ENCODE data around the gene CNTNAP3.
"Not testable (repeated sequence)": the region's sequence is repeated elsewhere in the genome, so short reads cannot be mapped to it uniquely, and the experiment has no call there.

The CNTNAP3 gene

DNA sequence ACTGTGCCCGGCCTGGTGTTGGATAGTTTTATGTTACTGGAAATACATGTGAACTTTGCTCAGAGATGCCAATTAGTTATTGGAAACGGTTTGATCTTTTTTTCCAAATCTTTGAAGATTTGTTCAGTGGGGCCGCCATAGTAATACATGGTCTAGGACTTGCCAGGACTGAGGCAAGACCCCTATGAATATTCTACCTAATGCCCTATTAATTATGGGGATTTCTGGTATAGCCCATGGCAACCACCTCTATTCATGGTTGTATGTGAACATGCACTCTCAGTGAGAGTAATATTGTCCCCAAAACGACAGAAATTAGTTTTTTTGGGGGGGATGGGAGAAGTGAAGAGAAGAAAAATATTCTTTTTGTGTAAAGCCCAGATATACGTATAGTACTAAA is 220.3 kb downstream of the CNTNAP3 start:
- not testable (repeated sequence) for H3K27ac ChIP-seq (ENCODE audit: low read depth, low read length); H3K4me1 ChIP-seq (ENCODE audit: control insufficient read depth, insufficient read depth, low read length, unreplicated experiment); H2AFZ ChIP-seq (ENCODE audit: low read length, unreplicated experiment); H3K4me3 ChIP-seq (ENCODE audit: low read depth, low read length); H3K27me3 ChIP-seq (ENCODE audit: insufficient read depth, low read length); H3K79me2 ChIP-seq (ENCODE audit: control insufficient read depth, insufficient read depth, low read length, unreplicated experiment); H3K36me3 ChIP-seq (ENCODE audit: insufficient read depth, low read length)

- H3K79me2 ChIP-seq (ENCODE audit: control insufficient read depth, insufficient read depth, low read length, unreplicated experiment); H3K36me3 ChIP-seq (ENCODE audit: insufficient read depth, low read length); H3K4me1 ChIP-seq (ENCODE audit: control insufficient read depth, insufficient read depth, low read length, unreplicated experiment); H3K27me3 ChIP-seq (ENCODE audit: insufficient read depth, low read length); H3K27ac ChIP-seq (ENCODE audit: low read depth, low read length); H2AFZ ChIP-seq (ENCODE audit: low read length, unreplicated experiment); H3K4me3 ChIP-seq (ENCODE audit: low read depth, low read length): not testable (repeated sequence)
Observed at GRCh38 chr9:39062966-39063365, 225.0 kb downstream of the CNTNAP3 start.

- H3K4me3 ChIP-seq (ENCODE audit: low read depth, low read length); H2AFZ ChIP-seq (ENCODE audit: low read length, unreplicated experiment); H3K27ac ChIP-seq (ENCODE audit: low read depth, low read length); H3K4me1 ChIP-seq (ENCODE audit: control insufficient read depth, insufficient read depth, low read length, unreplicated experiment); H3K36me3 ChIP-seq (ENCODE audit: insufficient read depth, low read length); H3K27me3 ChIP-seq (ENCODE audit: insufficient read depth, low read length); H3K79me2 ChIP-seq (ENCODE audit: control insufficient read depth, insufficient read depth, low read length, unreplicated experiment): not testable (repeated sequence)
Observed at GRCh38 chr9:39054453-39054852, 233.5 kb downstream of the CNTNAP3 start.

DNA sequence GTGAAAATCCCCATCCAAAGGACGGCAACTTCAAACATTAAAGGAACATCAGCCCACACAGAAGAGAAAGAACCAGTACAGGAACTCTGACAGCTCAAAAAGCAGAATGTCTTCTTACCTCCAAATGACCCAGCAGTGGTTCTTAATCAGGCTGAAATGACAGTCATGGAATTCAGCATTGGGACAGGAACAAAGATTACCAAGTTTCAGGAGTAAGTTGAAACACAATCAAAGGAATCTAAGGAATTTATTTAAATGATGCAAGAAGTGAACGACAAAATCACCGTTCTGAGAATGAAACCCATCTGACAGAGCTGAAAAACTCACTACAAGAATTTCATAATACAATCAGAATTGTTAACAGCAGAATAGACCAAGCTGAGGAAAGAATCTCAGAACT is 241.1 kb downstream of the CNTNAP3 start:
- H3K4me3 ChIP-seq (ENCODE audit: low read depth, low read length); H3K27me3 ChIP-seq (ENCODE audit: insufficient read depth, low read length); H3K36me3 ChIP-seq (ENCODE audit: insufficient read depth, low read length); H2AFZ ChIP-seq (ENCODE audit: low read length, unreplicated experiment); H3K79me2 ChIP-seq (ENCODE audit: control insufficient read depth, insufficient read depth, low read length, unreplicated experiment); H3K27ac ChIP-seq (ENCODE audit: low read depth, low read length); H3K4me1 ChIP-seq (ENCODE audit: control insufficient read depth, insufficient read depth, low read length, unreplicated experiment): not testable (repeated sequence)

- H3K79me2 ChIP-seq (ENCODE audit: control insufficient read depth, insufficient read depth, low read length, unreplicated experiment); H3K27me3 ChIP-seq (ENCODE audit: insufficient read depth, low read length); H3K36me3 ChIP-seq (ENCODE audit: insufficient read depth, low read length); H3K4me3 ChIP-seq (ENCODE audit: low read depth, low read length); H3K4me1 ChIP-seq (ENCODE audit: control insufficient read depth, insufficient read depth, low read length, unreplicated experiment); H3K27ac ChIP-seq (ENCODE audit: low read depth, low read length); H2AFZ ChIP-seq (ENCODE audit: low read length, unreplicated experiment): not testable (repeated sequence)
Observed at GRCh38 chr9:39042352-39042803, 245.6 kb downstream of the CNTNAP3 start.

GRCh38 chr9:39041774-39042173 is 246.2 kb downstream of the CNTNAP3 start:
- not testable (repeated sequence) for H3K27me3 ChIP-seq (ENCODE audit: insufficient read depth, low read length); H3K79me2 ChIP-seq (ENCODE audit: control insufficient read depth, insufficient read depth, low read length, unreplicated experiment); H3K4me1 ChIP-seq (ENCODE audit: control insufficient read depth, insufficient read depth, low read length, unreplicated experiment); H3K27ac ChIP-seq (ENCODE audit: low read depth, low read length); H2AFZ ChIP-seq (ENCODE audit: low read length, unreplicated experiment); H3K4me3 ChIP-seq (ENCODE audit: low read depth, low read length); H3K36me3 ChIP-seq (ENCODE audit: insufficient read depth, low read length)

- H3K79me2 ChIP-seq (ENCODE audit: control insufficient read depth, insufficient read depth, low read length, unreplicated experiment); H3K4me3 ChIP-seq (ENCODE audit: low read depth, low read length); H3K4me1 ChIP-seq (ENCODE audit: control insufficient read depth, insufficient read depth, low read length, unreplicated experiment); H2AFZ ChIP-seq (ENCODE audit: low read length, unreplicated experiment); H3K27ac ChIP-seq (ENCODE audit: low read depth, low read length); H3K36me3 ChIP-seq (ENCODE audit: insufficient read depth, low read length); H3K27me3 ChIP-seq (ENCODE audit: insufficient read depth, low read length): not testable (repeated sequence)
Observed at GRCh38 chr9:39039148-39039547, 248.8 kb downstream of the CNTNAP3 start.

DNA sequence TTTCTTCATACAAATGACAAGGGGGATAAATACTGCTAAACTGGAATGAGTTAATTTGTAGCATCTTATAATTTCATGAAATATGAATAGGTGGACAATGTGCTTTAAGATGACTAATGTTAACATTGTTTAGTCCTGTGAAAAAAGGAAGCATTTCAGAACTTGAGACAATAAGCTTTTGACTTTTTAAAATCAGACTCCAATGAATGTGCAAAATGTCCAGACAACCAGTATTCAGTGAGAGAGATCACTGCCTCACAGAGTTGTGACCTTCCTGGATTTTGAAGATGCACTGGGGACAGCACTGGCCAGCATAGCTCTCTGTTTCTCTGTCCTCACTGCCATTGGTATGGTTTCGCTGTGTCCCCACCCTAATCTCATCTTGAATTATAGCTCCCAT is 249.7 kb downstream of the CNTNAP3 start:
- H3K4me1 ChIP-seq (ENCODE audit: control insufficient read depth, insufficient read depth, low read length, unreplicated experiment); H3K27ac ChIP-seq (ENCODE audit: low read depth, low read length); H3K27me3 ChIP-seq (ENCODE audit: insufficient read depth, low read length); H3K36me3 ChIP-seq (ENCODE audit: insufficient read depth, low read length); H2AFZ ChIP-seq (ENCODE audit: low read length, unreplicated experiment); H3K79me2 ChIP-seq (ENCODE audit: control insufficient read depth, insufficient read depth, low read length, unreplicated experiment); H3K4me3 ChIP-seq (ENCODE audit: low read depth, low read length): not testable (repeated sequence)

- H3K27me3 ChIP-seq (ENCODE audit: insufficient read depth, low read length); H3K4me3 ChIP-seq (ENCODE audit: low read depth, low read length); H3K27ac ChIP-seq (ENCODE audit: low read depth, low read length); H3K4me1 ChIP-seq (ENCODE audit: control insufficient read depth, insufficient read depth, low read length, unreplicated experiment); H2AFZ ChIP-seq (ENCODE audit: low read length, unreplicated experiment); H3K36me3 ChIP-seq (ENCODE audit: insufficient read depth, low read length); H3K79me2 ChIP-seq (ENCODE audit: control insufficient read depth, insufficient read depth, low read length, unreplicated experiment): not testable (repeated sequence)
Observed at GRCh38 chr9:39033849-39034248, 254.1 kb downstream of the CNTNAP3 start.

- not testable (repeated sequence) for H2AFZ ChIP-seq (ENCODE audit: low read length, unreplicated experiment); H3K4me1 ChIP-seq (ENCODE audit: control insufficient read depth, insufficient read depth, low read length, unreplicated experiment); H3K4me3 ChIP-seq (ENCODE audit: low read depth, low read length); H3K27ac ChIP-seq (ENCODE audit: low read depth, low read length); H3K79me2 ChIP-seq (ENCODE audit: control insufficient read depth, insufficient read depth, low read length, unreplicated experiment); H3K36me3 ChIP-seq (ENCODE audit: insufficient read depth, low read length); H3K27me3 ChIP-seq (ENCODE audit: insufficient read depth, low read length)
Observed at GRCh38 chr9:39030204-39031019, 257.6 kb downstream of the CNTNAP3 start.

DNA sequence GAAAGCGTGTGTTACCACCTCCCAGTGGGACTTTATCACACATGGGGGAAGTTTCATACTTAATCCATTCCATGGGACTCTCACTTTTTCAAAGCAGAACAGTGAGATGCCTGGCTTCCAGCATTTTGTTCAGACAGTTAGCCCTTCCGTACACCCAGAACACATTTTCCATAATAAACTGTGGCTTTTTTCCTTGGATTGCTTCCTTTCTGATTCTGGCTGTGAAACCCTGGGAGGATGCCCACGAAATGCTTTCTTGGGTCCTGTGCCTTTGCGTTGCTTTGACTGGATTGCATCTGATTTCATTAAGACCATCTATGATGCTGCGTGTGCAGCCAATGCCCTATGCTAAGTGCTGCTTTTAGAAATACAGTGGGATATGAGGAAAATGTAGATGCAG is 259.1 kb downstream of the CNTNAP3 start:
- not testable (repeated sequence) for H3K27ac ChIP-seq (ENCODE audit: low read depth, low read length); H3K4me3 ChIP-seq (ENCODE audit: low read depth, low read length); H3K4me1 ChIP-seq (ENCODE audit: control insufficient read depth, insufficient read depth, low read length, unreplicated experiment); H3K79me2 ChIP-seq (ENCODE audit: control insufficient read depth, insufficient read depth, low read length, unreplicated experiment); H2AFZ ChIP-seq (ENCODE audit: low read length, unreplicated experiment); H3K36me3 ChIP-seq (ENCODE audit: insufficient read depth, low read length); H3K27me3 ChIP-seq (ENCODE audit: insufficient read depth, low read length)

Measured in ACC112 (cell line).